ENCODE data around the gene SLFN12L. TPM values are rescaled to one million over a fixed set of nuclear protein-coding genes. Genes with fewer than 3 reads are reported as not detected.
"Not testable (repeated sequence)": the region's sequence is repeated elsewhere in the genome, so short reads cannot be mapped to it uniquely, and the experiment has no call there.

SLFN12L gene
- total RNA-seq = not detected

- no peak for DNase-seq
Measured at GRCh38 chr17:35537601-35538141, at the start of gene SLFN12L. TSS of gene SLFN12L (minus strand) at chr17:35537678. CDS start at chr17:35522364, 15,314 bp downstream.

GRCh38 chr17:35586569-35587073 is 49.1 kb upstream of the SLFN12L start:
- DNase-seq = no peak

GRCh38 chr17:35584061-35584460 is 46.6 kb upstream of the SLFN12L start:
- no peak for DNase-seq

- DNase-seq = no peak
Measured at GRCh38 chr17:35578929-35579432, 41.5 kb upstream of the SLFN12L start.

GRCh38 chr17:35578197-35578928 is 40.9 kb upstream of the SLFN12L start, which contains the start of gene PEX12:
TSS of gene PEX12 (minus strand) at chr17:35578571. CDS start at chr17:35578021, 550 bp downstream.
- peak; percentile 95 for DNase-seq

GRCh38 chr17:35577830-35578196 is 40.3 kb upstream of the SLFN12L start:
- DNase-seq = no peak

GRCh38 chr17:35575759-35576158 is 38.3 kb upstream of the SLFN12L start:
- DNase-seq = no peak

GRCh38 chr17:35569405-35569804 is 31.9 kb upstream of the SLFN12L start:
- DNase-seq = no peak

- DNase-seq = no peak
Measured at GRCh38 chr17:35568561-35568960, 31.1 kb upstream of the SLFN12L start.

GRCh38 chr17:35566968-35567367 is 29.5 kb upstream of the SLFN12L start:
- DNase-seq = no peak

- not testable (repeated sequence) for DNase-seq
Measured at GRCh38 chr17:35563181-35563580, 25.7 kb upstream of the SLFN12L start.

- no peak for DNase-seq
Measured at GRCh38 chr17:35560703-35561102, 23.2 kb upstream of the SLFN12L start, which contains the start of gene SLFN14. TSS of gene SLFN14 (minus strand) at chr17:35560819. CDS start at chr17:35558062, 2,757 bp downstream.

GRCh38 chr17:35559495-35560210 is 22.2 kb upstream of the SLFN12L start:
- DNase-seq = no peak

GRCh38 chr17:35557353-35557752 is 19.9 kb upstream of the SLFN12L start:
- no peak for DNase-seq

- no peak for DNase-seq
Measured at GRCh38 chr17:35555691-35556090, 18.2 kb upstream of the SLFN12L start.

- no peak for DNase-seq
Measured at GRCh38 chr17:35554668-35555067, 17.2 kb upstream of the SLFN12L start.

- no peak for DNase-seq
Measured at GRCh38 chr17:35553310-35553709, 15.8 kb upstream of the SLFN12L start.

GRCh38 chr17:35548978-35549377 is 11.5 kb upstream of the SLFN12L start:
- DNase-seq = no peak

GRCh38 chr17:35548208-35548810 is 10.8 kb upstream of the SLFN12L start:
- no peak for DNase-seq

- DNase-seq = no peak
Measured at GRCh38 chr17:35546487-35546886, 9.0 kb upstream of the SLFN12L start.

- no peak for DNase-seq
Measured at GRCh38 chr17:35545150-35545549, 7.7 kb upstream of the SLFN12L start.

- DNase-seq = no peak
Measured at GRCh38 chr17:35543856-35544255, 6.4 kb upstream of the SLFN12L start.

All from occipital lobe (tissue), 2 donors.